KG1 (cell line): ENCODE results near the gene ATP12A.
A peak's percentile ranks its signal among the peaks of the same experiment; 100 is the strongest.

ENCODE experiments used
- DNase-seq: peaks from one replicate; lab custom pipeline; 2025; lab: John Stamatoyannopoulos, UW

ATP12A gene

DNA sequence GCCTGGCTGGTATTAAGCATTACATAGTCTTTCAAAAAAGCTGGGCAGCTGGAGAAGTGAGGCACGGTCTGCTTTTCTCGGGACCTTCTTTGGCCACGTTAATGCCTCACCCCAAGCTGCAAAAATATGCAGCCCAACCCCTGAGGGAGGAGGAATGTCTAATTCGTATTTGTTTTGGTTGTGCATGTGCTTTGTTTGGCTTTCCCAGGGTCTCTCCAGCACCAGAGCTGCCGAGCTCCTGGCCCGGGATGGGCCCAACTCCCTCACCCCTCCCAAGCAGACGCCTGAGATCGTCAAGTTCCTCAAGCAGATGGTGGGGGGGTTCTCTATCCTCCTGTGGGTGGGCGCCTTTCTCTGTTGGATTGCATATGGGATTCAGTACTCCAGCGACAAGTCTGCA lies 7.9 kb downstream of the ATP12A start:
- no peak for DNase-seq

- no peak for DNase-seq
These were observed 8.7 kb downstream of the ATP12A start for GRCh38 chr13:24688950-24689349.

GRCh38 chr13:24691381-24691780 lies 11.2 kb downstream of the ATP12A start:
- DNase-seq: no peak

- no peak for DNase-seq
These were observed 12.4 kb downstream of the ATP12A start for GRCh38 chr13:24692561-24692960.

DNA sequence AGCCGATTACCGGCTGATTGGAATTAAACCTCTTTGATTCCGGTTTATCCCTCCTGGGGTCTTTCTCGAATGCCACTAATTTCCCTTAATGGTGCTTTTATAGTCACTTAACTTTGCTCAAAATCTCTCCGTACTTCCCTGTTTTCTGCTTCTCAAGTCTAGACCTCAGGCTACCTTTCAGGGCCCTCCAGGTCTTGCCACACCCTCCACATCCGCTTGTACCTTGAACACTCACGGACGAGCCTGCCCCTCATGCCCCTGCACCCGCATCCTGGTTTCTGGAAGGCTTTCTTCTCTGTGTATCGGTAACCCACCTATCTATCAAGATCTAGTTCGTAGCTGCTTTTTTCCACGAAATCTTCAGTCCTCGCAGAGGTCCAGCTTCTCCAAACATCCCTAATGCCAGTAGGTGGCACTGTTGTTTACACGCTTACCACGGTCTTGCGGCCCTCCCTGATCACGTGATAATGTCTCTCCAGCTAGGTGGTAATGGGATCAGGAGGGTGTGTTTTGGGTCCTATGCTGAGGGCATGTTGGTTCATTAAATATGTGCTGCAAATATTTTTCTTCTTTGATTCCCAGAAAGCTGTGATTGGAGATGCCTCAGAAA lies 13.8 kb downstream of the ATP12A start:
- no peak for DNase-seq

- DNase-seq: no peak
These were observed 14.7 kb downstream of the ATP12A start for GRCh38 chr13:24694907-24695306.

GRCh38 chr13:24698686-24699085 lies 18.5 kb downstream of the ATP12A start:
- DNase-seq: no peak

GRCh38 chr13:24699541-24699940 lies 19.3 kb downstream of the ATP12A start:
- DNase-seq: no peak

DNA sequence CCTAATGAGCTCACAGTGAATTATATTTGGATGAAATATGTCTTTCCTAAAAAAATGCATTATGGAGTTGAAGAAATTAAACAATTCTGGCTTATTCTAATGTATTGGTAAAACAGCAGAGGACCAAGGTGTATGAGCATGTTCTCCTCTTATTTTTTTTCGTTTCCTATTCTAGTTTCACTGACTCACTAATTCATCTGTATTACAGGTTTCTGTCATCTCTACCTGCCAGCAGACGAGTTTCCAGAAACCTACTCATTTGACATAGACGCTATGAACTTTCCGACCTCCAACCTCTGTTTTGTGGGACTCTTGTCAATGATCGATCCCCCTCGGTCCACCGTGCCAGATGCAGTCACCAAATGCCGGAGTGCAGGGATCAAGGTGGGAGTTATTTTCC lies 20.3 kb downstream of the ATP12A start:
- no peak for DNase-seq

- DNase-seq: no peak
These were observed 26.8 kb downstream of the ATP12A start for GRCh38 chr13:24706886-24707585.

GRCh38 chr13:24709186-24709913 lies 29.1 kb downstream of the ATP12A start:
- DNase-seq: peak; percentile 74

GRCh38 chr13:24713022-24713421 lies 32.8 kb downstream of the ATP12A start:
- no peak for DNase-seq

GRCh38 chr13:24716011-24716410 lies 35.8 kb downstream of the ATP12A start:
- no peak for DNase-seq

DNA sequence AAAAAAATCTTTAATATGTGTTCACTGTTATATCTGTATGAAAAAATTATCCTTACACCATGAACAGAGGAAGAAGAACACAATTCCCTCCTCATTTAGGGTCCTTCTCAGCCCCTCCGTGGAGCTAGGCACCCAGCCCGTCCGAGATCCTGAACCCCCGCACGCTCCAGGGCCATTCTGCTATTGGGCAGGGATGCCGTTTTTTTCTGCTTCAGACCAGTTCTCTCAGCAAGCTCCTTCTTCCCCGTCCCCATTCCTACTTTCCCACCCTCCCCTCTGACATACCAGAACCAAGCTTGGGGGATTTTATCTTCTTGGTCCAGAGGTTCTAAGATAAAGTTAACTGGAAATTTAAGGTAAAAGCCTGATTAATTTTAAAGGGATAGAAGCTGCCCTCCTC lies 36.2 kb downstream of the ATP12A start:
- DNase-seq: no peak

DNA sequence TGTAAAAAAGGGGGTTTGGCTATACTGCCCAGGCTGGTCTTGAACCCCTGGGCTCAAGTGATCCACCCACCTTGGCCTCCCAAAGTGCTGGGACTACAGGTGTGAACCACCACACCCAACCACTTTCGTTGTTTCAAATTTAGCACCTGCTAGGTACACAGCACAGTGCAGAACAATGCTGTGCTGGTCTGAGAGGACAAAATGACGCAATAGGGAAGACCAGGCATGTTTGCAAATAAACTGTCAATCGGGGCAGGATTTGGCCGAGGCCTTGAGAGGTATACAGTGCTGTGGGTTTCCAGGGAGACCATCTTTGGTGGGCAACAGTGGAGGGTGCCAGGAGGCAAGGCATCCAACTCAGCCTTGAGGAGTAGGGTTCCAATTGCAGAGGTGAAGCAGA lies 37.0 kb downstream of the ATP12A start:
- DNase-seq: no peak

DNA sequence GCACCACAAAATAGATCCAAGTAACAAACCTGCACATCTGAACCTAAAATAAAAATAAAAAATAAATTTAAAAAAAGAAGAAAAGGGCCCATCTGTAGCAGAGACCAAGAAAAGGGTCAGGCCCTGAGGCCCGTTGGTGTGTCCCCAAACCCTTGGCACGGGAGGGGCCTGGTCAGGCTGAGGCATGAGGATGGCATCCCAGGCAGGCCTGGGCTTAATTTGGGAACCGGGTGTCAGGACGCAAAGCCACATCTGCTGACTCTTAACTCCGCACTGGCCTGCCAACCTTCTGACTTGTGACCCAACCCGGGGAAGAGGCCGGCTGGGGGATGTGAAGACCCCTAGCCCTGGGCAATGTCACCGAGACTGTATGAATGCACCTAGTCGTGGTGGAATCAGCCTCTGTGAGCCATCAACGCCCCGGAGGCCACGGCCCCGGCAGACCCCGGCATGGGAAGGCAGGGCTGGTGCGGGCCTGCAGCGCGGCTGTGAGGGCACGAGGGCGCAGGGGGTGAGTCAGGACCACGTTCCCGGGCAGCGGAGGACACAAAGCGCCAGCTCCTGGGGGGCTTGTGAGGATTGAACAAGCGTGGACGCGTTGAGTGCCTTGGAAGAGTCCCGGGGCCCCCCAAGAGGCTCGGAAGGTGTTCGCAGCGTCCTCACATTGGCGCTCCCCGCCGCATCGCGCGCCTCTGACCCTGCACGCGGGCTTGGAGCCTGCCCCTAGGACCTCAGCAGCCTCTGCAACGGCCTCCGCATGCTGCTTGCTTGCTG lies 38.2 kb downstream of the ATP12A start:
- no peak for DNase-seq

DNA sequence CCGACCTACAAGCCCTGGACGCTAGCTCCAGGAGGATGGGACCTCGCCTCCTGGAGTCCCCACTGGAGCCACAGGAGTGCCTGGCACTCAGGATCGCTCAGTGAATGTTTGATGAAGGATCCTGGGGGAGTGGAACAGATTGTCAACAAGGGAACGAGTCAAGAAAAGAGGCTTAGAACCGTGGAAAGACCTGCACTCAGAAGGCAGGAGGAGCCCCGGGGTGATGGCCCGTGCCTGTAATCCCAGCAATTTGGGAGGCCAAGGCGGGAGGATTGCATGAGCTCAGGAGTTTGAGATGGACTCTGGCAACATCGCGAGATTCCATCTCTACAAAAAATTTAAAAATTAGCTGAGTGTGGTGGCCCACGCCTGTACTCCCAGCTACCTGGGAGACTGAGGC lies 38.9 kb downstream of the ATP12A start:
- DNase-seq: no peak

- DNase-seq: no peak
These were observed 43.0 kb downstream of the ATP12A start for GRCh38 chr13:24723206-24723605.

DNA sequence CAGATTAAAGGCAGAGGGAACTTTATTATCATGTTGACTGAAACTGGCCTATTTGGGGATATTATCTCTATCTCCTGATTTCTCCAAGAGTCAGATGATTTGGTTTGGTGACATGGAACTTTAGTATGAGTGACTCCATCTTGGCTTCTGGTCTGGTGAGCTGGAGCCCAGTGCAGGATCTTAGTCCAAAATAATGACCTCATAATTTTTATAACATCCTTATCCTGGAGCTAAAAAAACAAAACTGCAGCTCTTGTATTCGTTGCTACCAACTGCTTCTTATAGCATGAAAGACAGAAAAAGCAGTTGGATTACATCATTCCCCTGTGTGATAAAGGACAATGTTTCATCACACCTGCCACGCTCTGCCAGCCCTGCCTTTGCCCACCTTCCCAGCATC lies 44.5 kb downstream of the ATP12A start:
- DNase-seq: no peak

- no peak for DNase-seq
These were observed 45.2 kb downstream of the ATP12A start for GRCh38 chr13:24725379-24725778.

DNA sequence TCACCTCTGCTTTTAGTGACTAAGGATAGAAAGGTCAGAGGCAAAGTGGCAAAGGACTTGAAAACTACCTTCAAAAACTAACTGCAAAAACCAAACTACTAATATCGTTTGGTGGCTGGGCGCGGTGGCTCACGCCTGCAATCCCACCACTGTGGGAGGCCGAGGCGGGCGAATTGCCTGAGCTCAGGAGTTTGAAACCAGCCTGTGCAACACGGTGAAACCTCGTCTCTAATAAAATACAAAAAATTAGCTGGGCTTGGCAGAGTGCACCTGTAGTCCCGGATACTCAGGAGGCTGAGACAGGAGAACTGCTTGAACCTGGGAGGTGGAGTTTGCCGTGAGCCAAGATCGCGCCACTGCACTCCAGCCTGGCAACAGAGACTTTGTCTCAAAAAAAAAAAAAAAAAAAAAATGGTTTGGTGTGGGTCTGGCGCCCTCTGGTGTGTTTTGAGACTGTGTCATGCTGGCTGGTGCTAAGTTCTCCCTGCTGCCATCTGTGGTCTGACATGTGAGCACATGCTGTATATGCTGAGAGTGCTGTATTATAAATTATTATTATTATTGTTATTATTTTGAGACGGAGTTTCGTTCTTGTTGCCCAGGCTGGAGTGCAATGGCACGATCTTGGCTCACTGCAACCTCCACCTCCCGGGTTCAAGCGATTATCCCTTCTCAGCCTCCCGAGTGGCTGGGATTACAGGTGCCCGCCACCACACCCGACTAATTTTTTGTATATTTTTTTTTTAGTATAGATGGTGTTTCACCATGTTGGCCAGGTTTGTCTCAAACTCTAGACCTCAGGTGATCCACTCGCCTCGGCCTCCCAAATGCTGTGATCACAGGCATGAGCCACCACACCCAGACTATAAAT lies 47.8 kb downstream of the ATP12A start:
- DNase-seq: peak; percentile 48
